GM19035 (cell line): Measurements from ENCODE around the gene ATP6V0D1.

Experiments
- ATAC-seq: cut with Tn5 transposase; IDR thresholded peaks from one replicate; pipeline ENCODE4 v1.9.1; 2021; ENCODE audit not compliant: unreplicated experiment

Gene ATP6V0D1

GRCh38 chr16:67394155-67395104 is 86.5 kb downstream of the ATP6V0D1 start:
- ATAC-seq: no peak

DNA sequence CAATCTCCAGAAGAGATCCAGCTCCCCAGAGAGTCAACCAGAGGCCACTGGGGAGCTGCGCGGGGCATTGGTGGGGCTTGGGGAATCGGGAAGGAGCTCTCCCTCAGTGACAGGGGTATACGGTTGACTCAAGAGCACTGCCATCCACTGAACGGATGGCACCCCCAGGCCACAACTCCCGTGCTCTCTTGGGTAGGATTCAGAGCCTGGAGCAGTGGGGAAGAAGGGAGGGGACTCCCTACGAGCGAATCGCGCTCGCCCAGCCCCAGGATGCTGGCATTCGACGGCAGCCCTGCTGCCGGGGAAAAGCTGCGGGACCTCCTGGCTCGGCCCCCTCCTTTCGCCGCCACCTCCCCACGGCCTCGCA is 87.2 kb downstream of the ATP6V0D1 start:
- no peak for ATAC-seq

GRCh38 chr16:67393111-67393787 is 87.7 kb downstream of the ATP6V0D1 start, which contains the start of gene TPPP3:
TPPP3 (minus strand) TSS chr16:67393498; CDS start chr16:67391111, 2,387 bp downstream.
- ATAC-seq: no peak

GRCh38 chr16:67392301-67393059 is 88.5 kb downstream of the ATP6V0D1 start:
- no peak for ATAC-seq

DNA sequence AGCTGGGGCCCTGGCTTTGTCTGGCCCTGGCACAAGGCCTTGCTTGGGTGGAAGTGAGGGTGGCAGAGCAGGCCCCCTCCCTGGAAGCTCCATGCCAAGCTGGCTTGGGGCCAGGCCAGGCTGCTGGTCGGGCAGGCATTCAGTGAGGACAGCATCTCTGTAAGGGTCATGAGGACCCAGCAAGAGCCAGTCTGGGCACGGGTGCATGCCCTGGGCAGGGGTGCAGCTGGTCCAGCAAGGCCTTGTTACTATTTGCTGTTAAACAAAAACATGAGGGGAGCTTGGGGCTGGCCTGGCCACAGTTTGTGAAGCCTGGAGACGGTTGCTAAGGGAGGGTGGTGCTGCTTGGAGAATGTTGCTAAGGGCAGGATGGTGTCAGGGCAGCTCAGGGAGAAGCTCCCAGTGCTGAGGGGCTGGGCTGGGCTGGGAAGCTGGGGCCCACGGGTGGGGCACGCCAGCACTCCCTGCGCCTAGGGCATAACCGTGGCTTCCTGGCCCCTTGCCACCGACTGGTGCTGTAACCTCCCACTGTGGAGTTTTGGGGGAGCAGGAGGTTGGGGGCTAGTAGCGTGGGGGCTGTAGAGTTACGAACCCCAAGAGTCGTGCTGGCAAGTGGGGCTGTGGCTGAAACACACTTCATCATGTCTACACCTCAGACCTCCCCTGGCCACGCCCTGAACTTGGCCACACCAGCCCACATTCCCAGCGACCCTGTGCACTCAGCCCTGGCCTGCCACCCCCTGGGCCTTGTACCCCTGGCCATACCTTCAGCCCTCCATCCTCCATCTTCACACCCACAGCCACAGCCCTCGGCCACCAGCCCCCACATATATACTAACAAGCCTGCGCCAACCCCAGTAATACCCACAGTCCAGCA is 89.3 kb downstream of the ATP6V0D1 start:
- no peak for ATAC-seq

DNA sequence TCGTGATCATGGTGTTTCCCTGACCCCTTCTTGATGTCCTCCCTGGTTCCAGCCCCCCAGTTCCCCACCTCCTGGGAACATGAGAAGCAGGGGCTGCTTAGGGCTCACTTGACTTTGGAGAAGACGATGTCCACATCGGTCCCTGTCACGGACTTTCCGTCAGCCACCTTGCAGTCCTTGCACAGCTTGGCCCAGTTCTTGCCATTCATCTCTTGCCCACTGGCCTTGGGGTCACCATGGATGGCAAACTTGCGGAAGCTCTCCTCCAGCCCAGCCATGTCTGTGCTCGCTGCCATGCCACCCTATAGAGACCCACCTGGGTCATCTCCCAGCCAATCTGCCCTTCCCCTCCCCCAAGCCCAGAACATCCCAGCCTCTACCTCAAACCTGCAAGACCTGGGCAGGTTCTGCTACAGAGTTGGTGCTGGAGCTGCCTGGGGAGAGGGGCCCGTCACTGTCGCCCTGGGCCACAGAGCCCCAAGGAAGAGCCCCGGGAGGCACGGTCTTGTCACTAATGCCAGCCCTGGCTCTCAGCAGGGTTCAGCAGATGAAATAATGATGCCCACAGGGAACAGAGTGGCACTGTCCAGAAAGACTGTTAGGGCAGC is 90.0 kb downstream of the ATP6V0D1 start:
- no peak for ATAC-seq

- ATAC-seq: no peak
Observed at GRCh38 chr16:67389911-67390815, 90.8 kb downstream of the ATP6V0D1 start.

GRCh38 chr16:67388591-67388990 is 92.4 kb downstream of the ATP6V0D1 start:
- no peak for ATAC-seq

DNA sequence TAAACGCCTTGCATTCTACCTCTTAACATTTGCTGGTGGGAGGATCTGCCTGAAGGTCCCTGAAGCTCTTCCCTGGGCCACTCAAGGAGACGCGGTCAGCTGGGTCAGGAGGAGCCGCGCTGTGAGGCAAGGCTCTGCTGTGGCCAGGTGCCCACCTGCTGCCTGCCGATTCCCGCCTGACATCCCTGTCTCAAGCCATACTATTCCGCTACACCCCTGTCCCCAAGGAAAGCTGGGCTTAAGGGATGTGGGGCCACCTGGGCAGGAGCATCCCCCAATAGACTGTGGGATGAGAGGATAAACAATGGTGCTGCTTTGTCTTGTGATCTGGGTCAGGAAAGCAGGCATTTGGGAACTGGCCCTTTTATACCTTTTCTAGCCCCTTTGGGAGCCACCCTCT is 92.8 kb downstream of the ATP6V0D1 start:
- no peak for ATAC-seq
